DOHH2 (cell line): ENCODE data around the gene PHLDA1.

ENCODE experiments used
- EZH2phosphoT487 ChIP-seq: fragments of 200-600 bp; sonication (generic); IDR thresholded peaks from 2 replicates; pipeline ENCODE4 v1.6.1; 2017; ENCODE audit warnings: borderline replicate concordance, mild to moderate bottlenecking, antibody characterized with exemption, low read length, moderate library complexity, mixed read lengths
- TF ChIP-seq, protein P1 (sequence below): fragments of 200-600 bp; sonication (generic); IDR thresholded peaks from one replicate; pipeline ENCODE4 v1.5.1; 2014; ENCODE audit warnings: antibody characterized with exemption, mild to moderate bottlenecking, low read depth, low read length; ENCODE audit not compliant: poor library complexity, severe bottlenecking

DNA sequence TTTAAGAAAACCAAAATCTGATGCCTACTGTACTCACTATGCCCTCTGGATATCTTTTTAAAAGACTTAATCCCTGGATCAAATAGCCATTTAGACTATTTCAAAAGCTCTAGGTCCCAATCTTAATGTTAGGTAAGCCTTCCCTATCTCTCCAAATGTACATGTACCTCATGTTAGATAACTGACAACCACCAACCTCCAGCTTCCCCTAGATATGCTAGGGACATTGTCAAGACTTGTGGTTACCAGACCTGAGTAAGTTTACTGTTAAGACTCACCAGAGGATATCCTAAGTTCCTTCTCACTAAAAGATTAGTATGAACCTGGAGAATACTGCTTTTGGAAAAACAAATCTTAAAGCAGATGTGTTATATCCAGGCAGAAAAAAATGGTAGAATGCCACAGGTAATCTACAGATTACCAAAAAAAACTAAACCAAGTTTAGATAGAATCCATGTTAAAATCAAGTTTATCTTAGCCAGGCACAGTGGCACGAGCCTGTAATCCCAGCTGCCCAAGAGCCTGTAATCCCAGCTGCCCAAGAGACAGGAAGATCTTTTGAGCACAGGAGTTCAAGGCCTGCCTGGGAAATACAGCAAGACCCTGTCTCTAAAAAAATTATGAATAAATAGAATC, 43.2 kb upstream of the PHLDA1 start:
- TF ChIP-seq, protein P1, sequence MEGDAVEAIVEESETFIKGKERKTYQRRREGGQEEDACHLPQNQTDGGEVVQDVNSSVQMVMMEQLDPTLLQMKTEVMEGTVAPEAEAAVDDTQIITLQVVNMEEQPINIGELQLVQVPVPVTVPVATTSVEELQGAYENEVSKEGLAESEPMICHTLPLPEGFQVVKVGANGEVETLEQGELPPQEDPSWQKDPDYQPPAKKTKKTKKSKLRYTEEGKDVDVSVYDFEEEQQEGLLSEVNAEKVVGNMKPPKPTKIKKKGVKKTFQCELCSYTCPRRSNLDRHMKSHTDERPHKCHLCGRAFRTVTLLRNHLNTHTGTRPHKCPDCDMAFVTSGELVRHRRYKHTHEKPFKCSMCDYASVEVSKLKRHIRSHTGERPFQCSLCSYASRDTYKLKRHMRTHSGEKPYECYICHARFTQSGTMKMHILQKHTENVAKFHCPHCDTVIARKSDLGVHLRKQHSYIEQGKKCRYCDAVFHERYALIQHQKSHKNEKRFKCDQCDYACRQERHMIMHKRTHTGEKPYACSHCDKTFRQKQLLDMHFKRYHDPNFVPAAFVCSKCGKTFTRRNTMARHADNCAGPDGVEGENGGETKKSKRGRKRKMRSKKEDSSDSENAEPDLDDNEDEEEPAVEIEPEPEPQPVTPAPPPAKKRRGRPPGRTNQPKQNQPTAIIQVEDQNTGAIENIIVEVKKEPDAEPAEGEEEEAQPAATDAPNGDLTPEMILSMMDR, result no peak
- no peak for TF ChIP-seq EZH2phosphoT487
